HG03196 (cell line): ENCODE measurements around the gene CLK1.
"Not testable (repeated sequence)": the region's sequence is repeated elsewhere in the genome, so short reads cannot be mapped to it uniquely, and the experiment has no call there.

Experiments
- ATAC-seq: cut with Tn5 transposase; IDR thresholded peaks from one replicate; pipeline ENCODE4 v1.9.1; 2021; ENCODE audit not compliant: unreplicated experiment

CLK1 gene

GRCh38 chr2:200864176-200865034, at the start of gene CLK1:
TSS of gene CLK1 (minus strand) at chr2:200864658. CDS start at chr2:200861862, 2,796 bp downstream.
- peak; percentile 92 for ATAC-seq

- no peak for ATAC-seq
Measured at GRCh38 chr2:200913654-200914053, 49.2 kb upstream of the CLK1 start.

- ATAC-seq: no peak
Measured at GRCh38 chr2:200909958-200910357, 45.5 kb upstream of the CLK1 start.

- ATAC-seq: no peak
Measured at GRCh38 chr2:200905618-200906296, 41.3 kb upstream of the CLK1 start.

GRCh38 chr2:200901459-200902072, 37.1 kb upstream of the CLK1 start:
- ATAC-seq: peak; percentile 98

- no peak for ATAC-seq
Measured at GRCh38 chr2:200899482-200899881, 35.0 kb upstream of the CLK1 start.

- peak; percentile 94 for ATAC-seq
Measured at GRCh38 chr2:200888704-200889625, 24.5 kb upstream of the CLK1 start, which contains the start of the genes NIF3L1 and PPIL3. TSS of gene NIF3L1 (plus strand) at chr2:200889371. CDS start at chr2:200891944, 2,573 bp downstream. TSS of gene PPIL3 (minus strand) at chr2:200889077. CDS start at chr2:200887615, 1,462 bp downstream.

- ATAC-seq: not testable (repeated sequence)
Measured at GRCh38 chr2:200881715-200882249, 17.3 kb upstream of the CLK1 start.

GRCh38 chr2:200878289-200878880, 13.9 kb upstream of the CLK1 start:
- ATAC-seq: no peak

- ATAC-seq: no peak
Measured at GRCh38 chr2:200877443-200877842, 13.0 kb upstream of the CLK1 start.

GRCh38 chr2:200873560-200873959, 9.1 kb upstream of the CLK1 start:
- ATAC-seq: no peak

- no peak for ATAC-seq
Measured at GRCh38 chr2:200871151-200871550, 6.7 kb upstream of the CLK1 start.

GRCh38 chr2:200869014-200869413, 4.6 kb upstream of the CLK1 start:
- no peak for ATAC-seq

GRCh38 chr2:200863782-200864175, 679 bp downstream of the CLK1 start:
- ATAC-seq: no peak

- no peak for ATAC-seq
Measured at GRCh38 chr2:200862532-200863000, 1.9 kb downstream of the CLK1 start.

- no peak for ATAC-seq
Measured at GRCh38 chr2:200861617-200862155, 2.8 kb downstream of the CLK1 start.

GRCh38 chr2:200860092-200860795, 4.2 kb downstream of the CLK1 start:
- no peak for ATAC-seq

GRCh38 chr2:200856806-200857205, 7.7 kb downstream of the CLK1 start:
- no peak for ATAC-seq

- no peak for ATAC-seq
Measured at GRCh38 chr2:200852605-200853004, 11.9 kb downstream of the CLK1 start.
